Vagina (tissue), 2 donors: ENCODE measurements around the gene ZBTB16. TPM values are rescaled to one million over a fixed set of nuclear protein-coding genes. Genes with fewer than 3 reads are reported as not detected.

ENCODE experiments used
- DNase-seq, 2 donors: peaks; one replicate each; pipeline ENCODE4 v3.0.0-alpha.2; 2017; ENCODE audit errors: extremely low spot score in 2 of 2
- H3K27ac ChIP-seq: fragments of 200-600 bp; sonication (generic); one replicate; pipeline ENCODE4 v1.5.1; 2019
- H3K27me3 ChIP-seq: fragments of 200-600 bp; sonication (generic); one replicate; pipeline ENCODE4 v1.5.1; 2019
- H3K36me3 ChIP-seq, 2 donors: fragments of 200-600 bp; sonication (generic); one replicate each; pipeline ENCODE4 v1.5.1; 2017 to 2019
- H3K4me1 ChIP-seq: fragments of 200-600 bp; sonication (generic); one replicate; pipeline ENCODE4 v1.5.1; 2019
- H3K4me3 ChIP-seq, 2 donors: fragments of 200-600 bp; sonication (generic); 1 replicate in 1 of 2; 2 replicates in 1 of 2; pipeline ENCODE4 v1.5.1; 2016 to 2019
- H3K9me3 ChIP-seq: fragments of 200-600 bp; sonication (generic); one replicate; pipeline ENCODE4 v1.5.1; 2019
- CTCF ChIP-seq, 3 experiments: fragments of 450-650 bp in 2 of 3; fragments of 200-600 bp in 1 of 3; sonication (generic) in 1 of 3; IDR thresholded peaks; one replicate each; pipeline ENCODE4 v1.5.1; 2017 to 2019; ENCODE audit warnings: antibody characterized with exemption in 3 of 3, mild to moderate bottlenecking in 2 of 3, moderate library complexity in 2 of 3
- POLR2A ChIP-seq, 2 donors: fragments of 450-650 bp; IDR thresholded peaks; one replicate each; pipeline ENCODE4 v1.6.1; 2017; ENCODE audit warnings: antibody characterized with exemption in 2 of 2, mild to moderate bottlenecking in 2 of 2, moderate library complexity in 2 of 2
- POLR2AphosphoS5 ChIP-seq, 2 donors: sonication (generic); formaldehyde crosslinking; IDR thresholded peaks; one replicate each; pipeline ENCODE4 v1.9.0; 2017; ENCODE audit warnings: antibody characterized with exemption in 2 of 2, mild to moderate bottlenecking in 2 of 2, low read depth in 1 of 2; ENCODE audit not compliant: insufficient read depth in 1 of 2
- intact Hi-C: fragments of 100-400 bp; cut with DNase I; formaldehyde crosslinking; loops from one replicate; pipeline ENCODE4 v1.15.1; 2023
- total RNA-seq: library from RNA; depleted of rRNA; stranded (reverse); fragments of >200 nt; gene quantifications from one replicate; pipeline ENCODE4 v1.2.3, GENCODE V29; 2016

ZBTB16 gene
- total RNA-seq, 1 donor from 2014 or later = 243 TPM

- Histone ChIP-seq H3K9me3 (no peaks in the 10 kb centered on the region), H3K4me1 (peaks cover 23% of the 10 kb centered on the region), H3K27me3 (no peaks in the 10 kb centered on the region), H3K4me3 (no peak overlapping the region), H3K27ac (no peak overlapping the region), H3K36me3 (peaks cover 0 to 27% of the 10 kb centered on the region in 2 donors)
- TF ChIP-seq CTCF (IDR thresholded peaks at IDR 0.05) = no peak
- TF ChIP-seq POLR2AphosphoS5 (IDR thresholded peaks at IDR 0.05; ENCODE audit: insufficient read depth in 1 of 2, low read depth in 1 of 2) = no peak
- no peak for TF ChIP-seq POLR2A (IDR thresholded peaks at IDR 0.05)
- no peak for DNase-seq
- intact Hi-C loops = no loop called here
Observed at GRCh38 chr11:114207096-114207495, 147.6 kb downstream of the ZBTB16 start.

GRCh38 chr11:114208377-114208776 lies 148.9 kb downstream of the ZBTB16 start:
- H3K9me3 ChIP-seq = no peaks in the 10 kb centered on the region
- TF ChIP-seq CTCF (IDR thresholded peaks at IDR 0.05) (no peak), POLR2A (IDR thresholded peaks at IDR 0.05) (no peak), POLR2AphosphoS5 (IDR thresholded peaks at IDR 0.05; ENCODE audit: insufficient read depth in 1 of 2, low read depth in 1 of 2) (no peak)
- no peak for DNase-seq
- H3K4me1 ChIP-seq = peaks cover 32% of the 10 kb centered on the region
- peaks cover 0 to 27% of the 10 kb centered on the region in 2 donors for H3K36me3 ChIP-seq
- H3K4me3 ChIP-seq = no peak overlapping the region
- H3K27me3 ChIP-seq = no peaks in the 10 kb centered on the region
- intact Hi-C loops = no loop called here
- H3K27ac ChIP-seq = no peak overlapping the region

- peaks cover 32% of the 10 kb centered on the region for H3K4me1 ChIP-seq
- H3K27me3 ChIP-seq = no peaks in the 10 kb centered on the region
- no peak overlapping the region for H3K27ac ChIP-seq
- intact Hi-C loops = no loop called here
- DNase-seq = no peak
- H3K4me3 ChIP-seq = no peak overlapping the region
- peaks cover 0 to 27% of the 10 kb centered on the region in 2 donors for H3K36me3 ChIP-seq
- no peak for TF ChIP-seq POLR2A (IDR thresholded peaks at IDR 0.05)
- no peak for TF ChIP-seq CTCF (IDR thresholded peaks at IDR 0.05)
- TF ChIP-seq POLR2AphosphoS5 (IDR thresholded peaks at IDR 0.05; ENCODE audit: insufficient read depth in 1 of 2, low read depth in 1 of 2) = no peak
- H3K9me3 ChIP-seq = no peaks in the 10 kb centered on the region
Observed at GRCh38 chr11:114209343-114209742, 149.8 kb downstream of the ZBTB16 start.

GRCh38 chr11:114209904-114210303 lies 150.4 kb downstream of the ZBTB16 start:
- DNase-seq = no peak
- Histone ChIP-seq H3K36me3 (peaks cover 0 to 23% of the 10 kb centered on the region in 2 donors), H3K4me3 (no peak overlapping the region), H3K4me1 (peaks cover 36% of the 10 kb centered on the region), H3K9me3 (no peaks in the 10 kb centered on the region), H3K27ac (no peak overlapping the region), H3K27me3 (no peaks in the 10 kb centered on the region)
- intact Hi-C loops = no loop called here
- TF ChIP-seq CTCF (IDR thresholded peaks at IDR 0.05) = no peak
- TF ChIP-seq POLR2AphosphoS5 (IDR thresholded peaks at IDR 0.05; ENCODE audit: insufficient read depth in 1 of 2, low read depth in 1 of 2) = no peak

GRCh38 chr11:114211444-114212121 lies 152.1 kb downstream of the ZBTB16 start:
- TF ChIP-seq POLR2A (IDR thresholded peaks at IDR 0.05) (no peak), POLR2AphosphoS5 (IDR thresholded peaks at IDR 0.05; ENCODE audit: insufficient read depth in 1 of 2, low read depth in 1 of 2) (no peak), CTCF (IDR thresholded peaks at IDR 0.05) (no peak)
- Histone ChIP-seq H3K4me1 (peaks cover 46% of the 10 kb centered on the region), H3K27me3 (no peaks in the 10 kb centered on the region), H3K36me3 (peaks cover 0 to 23% of the 10 kb centered on the region in 2 donors), H3K27ac (no peak overlapping the region), H3K9me3 (no peaks in the 10 kb centered on the region), H3K4me3 (no peak overlapping the region)
- no peak for DNase-seq
- intact Hi-C loops = no loop called here
